Brain pericyte (primary cell): ENCODE measurements around the gene HVCN1.
A peak's percentile ranks its signal among the peaks of the same experiment; 100 is the strongest.
"Not testable (repeated sequence)": the region's sequence is repeated elsewhere in the genome, so short reads cannot be mapped to it uniquely, and the experiment has no call there.

Experiments
- DNase-seq: peaks from one replicate; pipeline ENCODE4 v3.0.0-alpha.2; 2012; ENCODE audit warnings: low read depth, low spot score

HVCN1 gene

DNA sequence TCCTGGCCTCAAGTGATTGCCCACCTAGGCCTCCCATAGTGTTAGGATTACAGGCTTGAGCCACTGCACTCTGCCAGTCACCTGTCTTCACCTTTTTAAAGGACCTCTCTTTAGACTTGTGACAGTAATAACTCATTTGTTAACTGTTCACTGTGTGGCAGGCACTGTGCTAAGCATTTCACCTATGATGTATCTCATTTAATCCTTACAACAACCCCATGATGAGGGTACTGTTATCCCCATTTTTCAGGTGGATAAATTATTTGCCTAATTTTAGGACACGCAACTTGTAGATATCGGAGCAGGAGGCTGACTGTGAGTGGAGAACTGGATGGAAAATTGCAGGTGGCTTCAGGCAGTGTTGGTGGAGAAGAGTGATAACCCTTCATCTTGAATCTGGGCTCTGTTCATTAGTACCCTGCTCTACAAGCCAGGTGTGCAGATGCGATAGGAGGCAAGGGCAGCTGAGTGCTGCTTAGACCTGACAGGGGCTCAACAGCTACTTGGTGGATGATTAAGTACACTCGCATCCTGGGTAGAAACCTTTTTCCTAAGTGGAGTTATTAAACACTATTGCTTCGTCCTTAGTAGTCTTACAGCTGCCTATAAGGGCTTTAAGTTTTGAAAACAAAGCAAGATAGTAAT is 72.3 kb downstream of the HVCN1 start:
- no peak for DNase-seq

GRCh38 chr12:110615171-110615570 is 73.7 kb downstream of the HVCN1 start:
- no peak for DNase-seq

DNA sequence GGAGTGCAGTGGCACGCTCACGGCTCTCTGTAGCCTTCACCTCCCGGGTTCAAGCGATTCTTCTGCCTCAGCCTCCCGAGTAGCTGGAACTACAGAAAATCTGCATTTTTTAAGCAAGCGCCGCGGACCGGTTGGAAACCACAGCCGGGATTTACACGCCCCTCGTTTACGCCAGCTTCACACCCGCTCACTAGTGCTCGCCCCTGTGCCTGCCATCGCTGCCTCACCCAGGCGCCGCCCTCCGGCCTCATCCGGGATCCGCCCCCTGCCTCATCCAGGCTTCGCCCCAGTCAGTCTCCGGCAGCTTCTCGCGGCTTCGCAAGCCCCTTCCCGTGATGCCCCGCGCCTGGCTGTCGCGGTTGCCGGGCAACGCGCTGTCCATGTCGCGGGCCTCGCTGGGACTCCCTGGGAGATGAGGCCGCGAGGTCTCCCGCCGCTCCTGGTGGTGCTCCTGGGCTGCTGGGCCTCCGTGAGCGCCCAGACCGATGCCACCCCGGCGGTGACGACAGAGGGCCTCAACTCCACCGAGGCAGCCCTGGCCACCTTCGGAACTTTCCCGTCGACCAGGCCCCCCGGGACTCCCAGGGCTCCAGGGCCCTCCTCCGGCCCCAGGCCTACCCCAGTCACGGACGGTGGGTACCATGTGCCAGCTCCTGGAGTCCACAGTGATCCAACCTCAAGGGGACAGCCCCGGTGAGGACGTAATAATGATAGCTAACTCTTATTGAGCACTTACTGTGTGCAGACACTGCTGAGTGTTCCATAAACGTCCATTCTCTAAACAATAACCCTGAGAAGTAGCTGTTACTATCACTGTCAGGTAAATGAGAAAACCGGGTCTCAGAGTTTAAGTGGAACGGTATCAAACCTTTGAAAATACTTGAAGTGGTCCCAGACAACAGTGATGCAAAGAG is 74.9 kb downstream of the HVCN1 start, which contains the start of gene TCTN1:
Gene TCTN1 (plus strand): TSS at position 359 of the 914 bp plus-strand sequence. CDS start 54 bp downstream, at position 413.
- DNase-seq = peak; percentile 69

DNA sequence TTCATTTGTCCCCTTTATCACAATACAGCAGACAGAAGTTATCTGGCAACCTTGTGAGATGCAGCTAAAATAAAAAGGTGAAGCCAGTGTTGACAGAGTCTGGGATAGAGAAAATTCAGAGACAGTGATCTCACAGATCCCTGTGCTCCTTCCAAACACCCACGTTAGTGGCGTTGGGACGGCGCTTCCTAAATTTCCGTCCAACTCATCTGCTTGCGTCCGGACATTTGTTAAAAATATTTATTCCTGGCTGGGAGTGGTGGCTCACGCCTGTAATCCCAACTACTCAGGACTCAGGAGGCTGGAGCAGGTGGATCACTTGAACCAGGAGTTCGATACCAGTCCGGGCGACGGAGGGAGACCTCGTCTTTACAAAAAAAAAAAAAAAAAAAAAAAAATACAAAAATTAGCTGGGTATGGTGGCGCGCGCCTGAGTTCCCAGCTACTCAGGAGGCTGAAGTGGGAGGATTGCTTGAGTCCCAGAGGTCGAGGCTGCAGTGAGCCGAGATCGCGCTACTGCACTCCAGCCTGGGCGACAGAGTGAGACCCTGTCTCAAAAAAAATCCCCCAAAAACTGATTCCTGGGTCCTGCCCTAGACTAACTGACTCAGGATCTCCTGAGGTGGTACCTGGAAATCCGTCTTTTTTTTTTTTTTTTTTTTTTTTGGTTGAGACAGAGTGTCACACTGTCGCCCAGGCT is 75.7 kb downstream of the HVCN1 start:
- DNase-seq = no peak

GRCh38 chr12:110606253-110606611 is 82.7 kb downstream of the HVCN1 start:
- no peak for DNase-seq

GRCh38 chr12:110602085-110602814 is 86.7 kb downstream of the HVCN1 start:
- not testable (repeated sequence) for DNase-seq

- DNase-seq = no peak
Measured at GRCh38 chr12:110600254-110600653, 88.7 kb downstream of the HVCN1 start.

GRCh38 chr12:110599334-110599733 is 89.6 kb downstream of the HVCN1 start:
- no peak for DNase-seq
